ENCODE measurements around the gene PHYHIPL.

DNA sequence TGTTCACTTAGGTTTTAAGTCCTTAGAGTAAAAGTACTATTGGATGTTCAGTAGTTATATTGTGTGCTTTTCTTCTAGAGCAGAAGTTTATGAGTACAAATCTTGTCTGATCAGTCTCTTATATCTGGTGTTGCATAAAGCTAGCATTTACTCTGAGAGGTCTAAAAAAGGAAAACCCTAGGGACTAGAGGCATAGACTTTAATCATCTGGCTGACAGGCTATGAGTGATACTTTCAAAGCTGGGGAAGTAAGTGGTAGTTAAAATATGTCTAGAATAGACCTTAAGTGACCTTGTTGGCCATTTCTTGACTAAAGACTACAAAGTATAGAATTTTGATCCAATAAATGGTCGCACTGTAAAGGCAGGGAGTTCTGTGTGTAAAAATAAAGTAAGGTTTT is 32.9 kb upstream of the PHYHIPL start:
- TF ChIP-seq BHLHE40 (IDR thresholded peaks at IDR 0.05; ENCODE audit: borderline replicate concordance) (no peak), ELF4 (IDR thresholded peaks at IDR 0.05) (no peak), NFRKB (IDR thresholded peaks at IDR 0.05) (no peak), SUZ12 (IDR thresholded peaks at IDR 0.05) (no peak), PKNOX1 (IDR thresholded peaks at IDR 0.05) (no peak)

Measured in HEK293T (cell line).